ENCODE measurements around the gene RPS5.

Gene RPS5

DNA sequence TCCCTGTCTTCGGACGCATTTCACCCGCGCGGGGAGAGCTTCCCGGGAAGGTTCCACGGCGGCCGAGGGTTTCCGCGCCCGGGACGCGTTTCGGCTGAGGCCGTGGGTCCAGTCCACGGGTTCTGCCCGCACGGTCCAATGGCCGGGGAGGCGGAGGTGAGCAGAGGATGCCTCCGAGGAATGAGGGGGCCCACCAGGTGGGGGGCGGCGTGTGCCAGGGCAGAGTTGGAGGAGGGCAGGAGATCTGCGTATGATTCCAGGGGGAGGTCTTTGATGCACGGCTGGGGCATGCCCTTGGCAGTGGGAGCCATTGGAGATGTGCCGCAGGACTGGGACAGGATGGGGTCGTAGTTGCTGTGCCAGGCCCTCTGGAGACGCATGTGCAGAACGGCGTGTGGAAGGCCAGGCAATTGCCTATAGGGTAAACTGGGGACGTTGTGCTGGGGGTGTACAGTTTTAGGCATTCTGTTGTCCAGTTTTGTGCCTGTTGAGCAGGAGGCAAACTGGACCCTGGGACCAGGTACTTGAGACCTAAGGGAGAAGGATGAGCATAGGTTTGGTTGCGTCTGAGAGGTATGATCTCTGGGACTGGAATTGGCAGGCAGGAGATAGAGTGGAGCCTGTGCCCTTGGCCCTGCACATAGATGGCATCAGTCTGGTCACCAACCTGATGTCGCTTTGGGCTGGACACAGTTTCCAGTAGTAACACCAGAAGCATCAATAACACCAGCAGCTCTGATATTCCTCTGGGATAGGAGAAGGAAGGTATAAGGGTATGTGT is 22.1 kb downstream of the RPS5 start:
- H4K8ac ChIP-seq (ENCODE audit: low read depth, low read length), result peak overlapping the region; percentile 96
- no peak for DNase-seq (ENCODE audit: low spot score)
- peak overlapping the region; percentile 84 to 97 for H3K4me3 ChIP-seq (ENCODE audit: low read length in 2 of 2)
- H3K4me2 ChIP-seq (ENCODE audit: insufficient read depth, low read length, poor library complexity, severe bottlenecking), result peak overlapping the region; percentile 95
- peak overlapping the region; percentile 94 for H3K14ac ChIP-seq (ENCODE audit: low read length)
- H3K27ac ChIP-seq (replicated peaks; ENCODE audit: low read length), result no peak overlapping the region
- H3K9ac ChIP-seq (ENCODE audit: low read depth, low read length, poor library complexity), result peak overlapping the region; percentile 99
- H2BK120ac ChIP-seq (ENCODE audit: low read depth, low read length), result peak overlapping the region; percentile 87
- H3K23ac ChIP-seq (ENCODE audit: low read depth, low read length, poor library complexity), result peak overlapping the region; percentile 97
- H3K9me3 ChIP-seq (replicated peaks in 1 of 2; ENCODE audit: control insufficient read depth in 2 of 2, insufficient read depth in 1 of 2, low read depth in 1 of 2, low read length in 2 of 2), result no peaks in the 10 kb centered on the region
- H3K27me3 ChIP-seq (ENCODE audit: control insufficient read depth in 3 of 3, insufficient read depth in 3 of 3, low read depth in 1 of 3, low read length in 3 of 3), result no peaks in the 10 kb centered on the region
- peak overlapping the region; percentile 93 for H2AK5ac ChIP-seq (ENCODE audit: low read depth, low read length)
- H3K18ac ChIP-seq (ENCODE audit: low read length), result peak overlapping the region; percentile 99
- H2BK5ac ChIP-seq (ENCODE audit: low read length), result peak overlapping the region; percentile 95
- H3K79me1 ChIP-seq (ENCODE audit: low read depth, low read length), result peaks cover 8% of the 10 kb centered on the region
- peak overlapping the region; percentile 34 for H2BK12ac ChIP-seq (ENCODE audit: low read length)
- WGBS, 2 donors (ENCODE audit: extremely low coverage in 2 of 2, insufficient read length in 2 of 2, insufficient replicate concordance in 1 of 2), result no CpG with 5 or more reads among the region's 34 CpGs
- H4K91ac ChIP-seq (ENCODE audit: low read depth, low read length, poor library complexity), result no peak overlapping the region
- H2AFZ ChIP-seq (ENCODE audit: low read length), result peak overlapping the region; percentile 93
- peaks cover 0 to 3% of the 10 kb centered on the region in 2 donors for H3K36me3 ChIP-seq (replicated peaks in 1 of 2; ENCODE audit: control insufficient read depth in 2 of 2, insufficient read depth in 2 of 2, low read length in 2 of 2)
- H3K4me1 ChIP-seq (ENCODE audit: control insufficient read depth in 2 of 2, insufficient read depth in 1 of 2, low read depth in 1 of 2, low read length in 2 of 2), result peaks cover 13 to 18% of the 10 kb centered on the region in 2 donors
- no peak overlapping the region for H2BK15ac ChIP-seq (ENCODE audit: low read length)
- H3K4ac ChIP-seq (ENCODE audit: low read length), result no peak overlapping the region

GRCh38 chr19:58416604-58417003 is 29.5 kb downstream of the RPS5 start:
- Histone ChIP-seq H3K4me1 (ENCODE audit: control insufficient read depth in 2 of 2, insufficient read depth in 1 of 2, low read depth in 1 of 2, low read length in 2 of 2) (no peaks in the 10 kb centered on the region), H3K9ac (ENCODE audit: low read depth, low read length, poor library complexity) (no peak overlapping the region), H3K14ac (ENCODE audit: low read length) (no peak overlapping the region), H4K8ac (ENCODE audit: low read depth, low read length) (no peak overlapping the region), H3K4me3 (ENCODE audit: low read length in 2 of 2) (no peak overlapping the region), H2AFZ (ENCODE audit: low read length) (no peak overlapping the region), H3K79me1 (ENCODE audit: low read depth, low read length) (no peaks in the 10 kb centered on the region), H4K91ac (ENCODE audit: low read depth, low read length, poor library complexity) (no peak overlapping the region), H3K23ac (ENCODE audit: low read depth, low read length, poor library complexity) (no peak overlapping the region), H3K4me2 (ENCODE audit: insufficient read depth, low read length, poor library complexity, severe bottlenecking) (no peak overlapping the region), H3K27ac (replicated peaks; ENCODE audit: low read length) (no peak overlapping the region), H2BK120ac (ENCODE audit: low read depth, low read length) (no peak overlapping the region), H3K27me3 (ENCODE audit: control insufficient read depth in 3 of 3, insufficient read depth in 3 of 3, low read depth in 1 of 3, low read length in 3 of 3) (no peaks in the 10 kb centered on the region), H2BK15ac (ENCODE audit: low read length) (no peak overlapping the region), H3K4ac (ENCODE audit: low read length) (no peak overlapping the region), H2BK5ac (ENCODE audit: low read length) (no peak overlapping the region), H3K18ac (ENCODE audit: low read length) (no peak overlapping the region), H3K9me3 (replicated peaks in 1 of 2; ENCODE audit: control insufficient read depth in 2 of 2, insufficient read depth in 1 of 2, low read depth in 1 of 2, low read length in 2 of 2) (peaks cover 18% of the 10 kb centered on the region in 2 donors), H3K36me3 (replicated peaks in 1 of 2; ENCODE audit: control insufficient read depth in 2 of 2, insufficient read depth in 2 of 2, low read length in 2 of 2) (peaks cover 38 to 61% of the 10 kb centered on the region in 2 donors), H2AK5ac (ENCODE audit: low read depth, low read length) (no peak overlapping the region), H2BK12ac (ENCODE audit: low read length) (no peak overlapping the region)
- no peak for DNase-seq (ENCODE audit: low spot score)
- no CpG with 5 or more reads among the region's 5 CpGs for WGBS, 2 donors (ENCODE audit: extremely low coverage in 2 of 2, insufficient read length in 2 of 2, insufficient replicate concordance in 1 of 2)

- WGBS, 2 donors (ENCODE audit: extremely low coverage in 2 of 2, insufficient read length in 2 of 2, insufficient replicate concordance in 1 of 2), result no CpG with 5 or more reads among the region's 7 CpGs
- H3K9ac ChIP-seq (ENCODE audit: low read depth, low read length, poor library complexity), result no peak overlapping the region
- no peak overlapping the region for H4K91ac ChIP-seq (ENCODE audit: low read depth, low read length, poor library complexity)
- no peaks in the 10 kb centered on the region for H3K27me3 ChIP-seq (ENCODE audit: control insufficient read depth in 3 of 3, insufficient read depth in 3 of 3, low read depth in 1 of 3, low read length in 3 of 3)
- no peak overlapping the region for H4K8ac ChIP-seq (ENCODE audit: low read depth, low read length)
- H3K79me1 ChIP-seq (ENCODE audit: low read depth, low read length), result no peaks in the 10 kb centered on the region
- no peak overlapping the region for H2BK15ac ChIP-seq (ENCODE audit: low read length)
- H3K18ac ChIP-seq (ENCODE audit: low read length), result no peak overlapping the region
- no peak for DNase-seq (ENCODE audit: low spot score)
- H2AK5ac ChIP-seq (ENCODE audit: low read depth, low read length), result no peak overlapping the region
- peaks cover 18% of the 10 kb centered on the region in 2 donors for H3K9me3 ChIP-seq (replicated peaks in 1 of 2; ENCODE audit: control insufficient read depth in 2 of 2, insufficient read depth in 1 of 2, low read depth in 1 of 2, low read length in 2 of 2)
- H3K4me3 ChIP-seq (ENCODE audit: low read length in 2 of 2), result no peak overlapping the region
- no peak overlapping the region for H3K23ac ChIP-seq (ENCODE audit: low read depth, low read length, poor library complexity)
- H3K36me3 ChIP-seq (replicated peaks in 1 of 2; ENCODE audit: control insufficient read depth in 2 of 2, insufficient read depth in 2 of 2, low read length in 2 of 2), result peaks cover 38 to 66% of the 10 kb centered on the region in 2 donors
- H3K4ac ChIP-seq (ENCODE audit: low read length), result no peak overlapping the region
- no peak overlapping the region for H3K4me2 ChIP-seq (ENCODE audit: insufficient read depth, low read length, poor library complexity, severe bottlenecking)
- no peak overlapping the region for H2BK120ac ChIP-seq (ENCODE audit: low read depth, low read length)
- no peak overlapping the region for H3K14ac ChIP-seq (ENCODE audit: low read length)
- no peaks in the 10 kb centered on the region for H3K4me1 ChIP-seq (ENCODE audit: control insufficient read depth in 2 of 2, insufficient read depth in 1 of 2, low read depth in 1 of 2, low read length in 2 of 2)
- no peak overlapping the region for H3K27ac ChIP-seq (replicated peaks; ENCODE audit: low read length)
- no peak overlapping the region for H2AFZ ChIP-seq (ENCODE audit: low read length)
- H2BK12ac ChIP-seq (ENCODE audit: low read length), result no peak overlapping the region
- H2BK5ac ChIP-seq (ENCODE audit: low read length), result no peak overlapping the region
Measured at GRCh38 chr19:58417071-58417470, 30.0 kb downstream of the RPS5 start.

DNA sequence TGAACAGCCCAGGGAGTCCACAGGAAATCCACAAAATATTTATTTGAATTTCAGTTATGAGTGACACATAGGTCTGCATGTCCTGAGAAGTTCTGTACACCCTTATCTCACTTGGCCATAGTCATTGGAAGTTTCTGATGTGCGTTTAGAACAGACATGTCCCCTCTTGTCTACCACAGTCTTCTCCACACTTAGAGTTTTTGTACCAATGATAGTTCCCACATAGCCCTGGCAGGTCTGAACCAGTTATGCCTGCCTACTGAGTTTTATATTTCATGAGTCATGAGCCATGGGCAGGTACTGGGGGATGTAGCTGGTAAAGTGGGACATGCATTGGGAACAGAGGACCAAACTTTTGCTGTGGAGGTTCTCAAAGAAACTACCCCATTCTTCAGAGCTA is 41.5 kb downstream of the RPS5 start:
- H3K4me1 ChIP-seq (ENCODE audit: control insufficient read depth in 2 of 2, insufficient read depth in 1 of 2, low read depth in 1 of 2, low read length in 2 of 2), result no peaks in the 10 kb centered on the region
- no peak overlapping the region for H2BK15ac ChIP-seq (ENCODE audit: low read length)
- no peak for DNase-seq (ENCODE audit: low spot score)
- no peak overlapping the region for H2AK5ac ChIP-seq (ENCODE audit: low read depth, low read length)
- no peak overlapping the region for H4K8ac ChIP-seq (ENCODE audit: low read depth, low read length)
- no peak overlapping the region for H3K27ac ChIP-seq (replicated peaks; ENCODE audit: low read length)
- no peak overlapping the region for H3K9ac ChIP-seq (ENCODE audit: low read depth, low read length, poor library complexity)
- no peak overlapping the region for H3K23ac ChIP-seq (ENCODE audit: low read depth, low read length, poor library complexity)
- H3K4me2 ChIP-seq (ENCODE audit: insufficient read depth, low read length, poor library complexity, severe bottlenecking), result no peak overlapping the region
- peaks cover 17 to 43% of the 10 kb centered on the region in 2 donors for H3K36me3 ChIP-seq (replicated peaks in 1 of 2; ENCODE audit: control insufficient read depth in 2 of 2, insufficient read depth in 2 of 2, low read length in 2 of 2)
- H2BK120ac ChIP-seq (ENCODE audit: low read depth, low read length), result no peak overlapping the region
- H4K91ac ChIP-seq (ENCODE audit: low read depth, low read length, poor library complexity), result no peak overlapping the region
- H3K14ac ChIP-seq (ENCODE audit: low read length), result no peak overlapping the region
- H3K27me3 ChIP-seq (ENCODE audit: control insufficient read depth in 3 of 3, insufficient read depth in 3 of 3, low read depth in 1 of 3, low read length in 3 of 3), result no peaks in the 10 kb centered on the region
- H3K9me3 ChIP-seq (replicated peaks in 1 of 2; ENCODE audit: control insufficient read depth in 2 of 2, insufficient read depth in 1 of 2, low read depth in 1 of 2, low read length in 2 of 2), result peaks cover 52 to 62% of the 10 kb centered on the region in 2 donors
- no peak overlapping the region for H3K4ac ChIP-seq (ENCODE audit: low read length)
- H3K18ac ChIP-seq (ENCODE audit: low read length), result no peak overlapping the region
- H2BK5ac ChIP-seq (ENCODE audit: low read length), result no peak overlapping the region
- no peaks in the 10 kb centered on the region for H3K79me1 ChIP-seq (ENCODE audit: low read depth, low read length)
- no peak overlapping the region for H3K4me3 ChIP-seq (ENCODE audit: low read length in 2 of 2)
- H2AFZ ChIP-seq (ENCODE audit: low read length), result no peak overlapping the region
- H2BK12ac ChIP-seq (ENCODE audit: low read length), result no peak overlapping the region
- WGBS, 2 donors (ENCODE audit: extremely low coverage in 2 of 2, insufficient read length in 2 of 2, insufficient replicate concordance in 1 of 2), result no CpG with 5 or more reads among the region's 1 CpG

Measured in neuronal stem cell (in vitro differentiated cells).